Colonic mucosa (tissue), 4 donors: ENCODE data around the gene SUPT20HL1. TPM values are rescaled to one million over a fixed set of nuclear protein-coding genes. Genes with fewer than 3 reads are reported as not detected.

Experiments used
- DNase-seq: peaks from one replicate; pipeline ENCODE4 v3.0.0-alpha.2; 2020
- H3K27ac ChIP-seq: fragments of 200-600 bp; one replicate; pipeline ENCODE4 v1.8.0; 2021
- H3K27me3 ChIP-seq: fragments of 200-600 bp; one replicate; pipeline ENCODE4 v1.8.0; 2021
- H3K36me3 ChIP-seq: fragments of 200-600 bp; one replicate; pipeline ENCODE4 v1.8.0; 2021
- H3K4me1 ChIP-seq: fragments of 200-600 bp; one replicate; pipeline ENCODE4 v1.8.0; 2021; ENCODE audit warnings: mild to moderate bottlenecking
- H3K4me3 ChIP-seq: fragments of 200-600 bp; one replicate; pipeline ENCODE4 v1.8.0; 2021
- H3K9ac ChIP-seq, 2 donors: one replicate each; pipeline ENCODE4 v1.7.0; 2013; ENCODE audit warnings: control low read depth in 2 of 2, low read depth in 2 of 2, low read length in 2 of 2
- H3K9me3 ChIP-seq: fragments of 200-600 bp; one replicate; pipeline ENCODE4 v1.8.0; 2021
- CTCF ChIP-seq: fragments of 200-600 bp; IDR thresholded peaks from one replicate; pipeline ENCODE4 v1.8.0; 2022; ENCODE audit warnings: antibody characterized with exemption, mild to moderate bottlenecking
- intact Hi-C: fragments of 100-400 bp; cut with DNase I; formaldehyde crosslinking; loops from one replicate; pipeline ENCODE4 v1.14.1; 2022
- total RNA-seq, 2 donors: library from RNA; stranded (reverse); fragmentation: NEBNext Ultra II Directional in 1 of 2; extraction: Animal tissue kit (Norgen Biotek cat#: 25700) in 1 of 2; gene quantifications; one replicate each; pipeline ENCODE4 v1.2.1, GENCODE V29; 2021
- donor health status: healthy.
- donor health status: DM: no; HTN: no; CAD: no.
- donor health status: DM: no; HTN: no; CAD: no.

The SUPT20HL1 gene
- total RNA-seq, 2 donors from 2014 or later: not detected

- intact Hi-C loops: no loop called here
- H3K27me3 ChIP-seq: no peaks in the 10 kb centered on the region
- no peaks in the 10 kb centered on the region for H3K9me3 ChIP-seq
- no peaks in the 10 kb centered on the region for H3K36me3 ChIP-seq
- no peaks in the 10 kb centered on the region for H3K4me1 ChIP-seq
- TF ChIP-seq CTCF: no peak
- no peak for DNase-seq
- H3K4me3 ChIP-seq: no peak overlapping the region
- H3K27ac ChIP-seq: no peak overlapping the region
- H3K9ac ChIP-seq: no peak overlapping the region
These were observed 24.6 kb upstream of the SUPT20HL1 start for GRCh38 chrX:24335871-24336270.

DNA sequence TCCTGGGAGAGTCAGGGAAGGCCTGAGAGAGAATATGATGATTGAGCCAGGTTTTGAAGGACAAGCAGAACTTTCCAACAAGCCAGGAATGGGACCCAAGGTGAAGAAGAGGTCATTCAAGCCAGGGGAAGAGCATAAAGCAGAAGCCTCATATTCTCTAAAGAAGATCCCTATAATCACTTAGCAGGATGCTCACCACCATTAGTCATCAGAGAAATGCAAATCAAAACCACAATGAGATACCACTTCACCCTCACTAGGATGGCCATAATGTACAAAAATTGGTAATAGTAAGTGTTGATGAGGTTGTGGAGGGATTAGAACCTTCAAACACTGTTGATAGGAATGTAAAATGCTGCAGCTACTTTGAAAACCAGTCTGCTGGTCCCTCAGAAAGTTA is 20.5 kb upstream of the SUPT20HL1 start:
- intact Hi-C loops: no loop called here
- no peaks in the 10 kb centered on the region for H3K4me1 ChIP-seq

GRCh38 chrX:24340501-24340900 is 19.9 kb upstream of the SUPT20HL1 start:
- TF ChIP-seq CTCF: no peak

More for the DNA sequence above, 20.5 kb upstream of the SUPT20HL1 start:
- Histone ChIP-seq H3K4me3 (no peak overlapping the region), H3K36me3 (no peaks in the 10 kb centered on the region), H3K27me3 (no peaks in the 10 kb centered on the region), H3K9me3 (no peaks in the 10 kb centered on the region), H3K27ac (no peak overlapping the region), H3K9ac (no peak overlapping the region)
- DNase-seq: no peak
- TF ChIP-seq CTCF: no peak

DNA sequence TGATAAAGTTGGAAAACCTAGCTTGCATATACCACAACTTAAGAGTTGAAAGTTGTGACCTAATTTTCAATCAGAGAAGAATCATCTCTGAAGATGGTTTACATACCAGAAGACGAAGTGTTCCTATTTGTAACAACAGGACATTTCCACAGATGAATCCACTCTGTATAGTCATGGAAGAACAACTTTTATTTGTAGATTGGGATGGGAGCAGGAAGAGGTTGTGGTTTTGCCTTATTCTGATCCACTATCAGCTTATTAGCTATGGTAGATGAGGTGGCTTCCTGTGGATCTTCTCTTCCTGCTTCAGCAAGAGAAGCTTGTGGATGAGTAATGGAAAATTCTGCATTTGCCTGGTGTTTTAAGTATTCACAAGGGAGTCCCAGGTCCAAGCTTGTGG is 18.6 kb upstream of the SUPT20HL1 start:
- no peak for DNase-seq
- no peaks in the 10 kb centered on the region for H3K9me3 ChIP-seq
- H3K36me3 ChIP-seq: no peaks in the 10 kb centered on the region
- intact Hi-C loops: no loop called here
- H3K27ac ChIP-seq: no peak overlapping the region
- TF ChIP-seq CTCF: no peak
- H3K27me3 ChIP-seq: no peaks in the 10 kb centered on the region
- no peak overlapping the region for H3K4me3 ChIP-seq
- H3K4me1 ChIP-seq: no peaks in the 10 kb centered on the region
- no peak overlapping the region for H3K9ac ChIP-seq

More at GRCh38 chrX:24340501-24340900, 19.9 kb upstream of the SUPT20HL1 start:
- no peaks in the 10 kb centered on the region for H3K36me3 ChIP-seq
- H3K27ac ChIP-seq: no peak overlapping the region
- H3K9me3 ChIP-seq: no peaks in the 10 kb centered on the region
- H3K4me1 ChIP-seq: no peaks in the 10 kb centered on the region
- H3K27me3 ChIP-seq: no peaks in the 10 kb centered on the region
- no peak for DNase-seq
- H3K4me3 ChIP-seq: no peak overlapping the region
- H3K9ac ChIP-seq: no peak overlapping the region
- intact Hi-C loops: no loop called here

GRCh38 chrX:24343719-24344118 is 16.7 kb upstream of the SUPT20HL1 start:
- H3K36me3 ChIP-seq: no peaks in the 10 kb centered on the region
- H3K9ac ChIP-seq: no peak overlapping the region
- H3K9me3 ChIP-seq: no peaks in the 10 kb centered on the region
- no peaks in the 10 kb centered on the region for H3K4me1 ChIP-seq
- no peak overlapping the region for H3K27ac ChIP-seq
- no peak for TF ChIP-seq CTCF
- no peak for DNase-seq
- intact Hi-C loops: no loop called here
- H3K4me3 ChIP-seq: no peak overlapping the region
- no peaks in the 10 kb centered on the region for H3K27me3 ChIP-seq

DNA sequence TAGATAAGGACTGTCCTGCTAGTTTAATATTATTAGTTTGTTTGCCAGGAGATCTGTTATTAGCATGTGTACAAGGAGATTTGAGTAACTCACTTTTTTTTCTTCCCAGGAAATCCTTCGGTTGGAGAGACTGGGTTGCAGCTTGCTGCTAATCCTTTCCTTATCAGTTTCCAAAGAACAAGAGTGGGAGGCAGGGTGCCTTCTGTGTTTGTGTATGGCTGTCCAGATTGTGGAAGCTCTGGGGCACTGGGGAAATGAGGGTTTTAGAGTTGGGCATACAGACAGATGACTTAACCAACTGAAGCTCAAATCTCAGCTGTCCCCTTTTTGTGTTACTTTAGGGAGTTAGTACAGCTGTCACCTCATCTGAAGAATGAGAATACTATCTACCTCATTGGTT is 12.6 kb upstream of the SUPT20HL1 start:
- no peak for DNase-seq
- H3K4me1 ChIP-seq: no peaks in the 10 kb centered on the region
- H3K9me3 ChIP-seq: no peaks in the 10 kb centered on the region
- no peak overlapping the region for H3K27ac ChIP-seq
- TF ChIP-seq CTCF: no peak
- H3K9ac ChIP-seq: no peak overlapping the region
- no peak overlapping the region for H3K4me3 ChIP-seq
- intact Hi-C loops: no loop called here
- no peaks in the 10 kb centered on the region for H3K27me3 ChIP-seq
- H3K36me3 ChIP-seq: no peaks in the 10 kb centered on the region
